ENCODE data around the gene STUB1.

- TF ChIP-seq TARDBP (IDR thresholded peaks at IDR 0.05) (no peak), FOXK2 (IDR thresholded peaks at IDR 0.05) (no peak), SUZ12 (IDR thresholded peaks at IDR 0.05) (no peak)
Observed at GRCh38 chr16:631808-632358, 48.3 kb upstream of the STUB1 start.

All from HEK293T (cell line).